Stimulated activated CD4-positive, alpha-beta T cell treated with anti-CD3 and anti-CD28 coated beads, Interleukin-2, amount 100 ng/mL, for 48 hours (primary cell): ENCODE measurements around the gene LOXHD1.

Experiments
- DNase-seq, 2 donors: peaks; one replicate each; pipeline ENCODE4 v3.0.0-alpha.2; 2020

Gene LOXHD1

DNA sequence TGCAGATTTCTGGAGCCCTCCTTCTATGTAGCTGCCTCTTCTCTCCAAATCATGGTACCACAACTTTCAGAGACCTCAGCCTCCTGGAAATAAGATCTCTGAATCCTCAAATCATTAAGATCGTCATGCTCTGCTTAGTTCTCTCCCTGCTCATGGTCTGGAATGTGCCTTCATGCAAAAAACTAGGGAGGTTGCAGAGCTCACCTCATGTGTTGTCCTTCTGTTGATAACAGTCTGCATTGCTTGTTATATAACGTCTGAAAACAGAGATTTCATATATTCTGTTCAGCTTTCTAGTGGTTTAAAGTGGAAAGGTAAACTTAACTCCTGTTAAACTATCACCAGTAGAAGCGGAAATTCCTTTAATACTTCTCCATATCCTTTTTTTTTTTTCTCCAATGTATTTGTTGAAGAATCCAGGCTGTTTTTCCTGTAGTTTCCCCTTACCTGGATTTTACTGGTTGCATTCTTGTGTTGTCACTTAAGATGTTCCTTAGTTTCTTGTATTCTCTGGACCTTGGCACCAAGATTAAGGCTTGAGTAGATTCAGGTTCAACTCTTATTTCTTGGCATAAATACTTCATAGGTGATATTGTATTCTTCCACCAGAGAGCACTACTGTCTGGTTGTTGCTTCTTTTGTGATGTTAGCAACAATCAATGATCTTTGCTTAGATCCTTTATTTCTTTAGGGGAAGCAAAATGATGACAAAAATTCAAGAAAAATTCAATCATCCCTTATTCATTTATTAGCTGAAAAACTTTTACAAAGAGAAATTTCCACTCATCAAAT lies 211.3 kb downstream of the LOXHD1 start:
- no peak for DNase-seq

- no peak for DNase-seq
These were observed 218.0 kb downstream of the LOXHD1 start for GRCh38 chr18:46439037-46439436.

- no peak for DNase-seq
These were observed 220.0 kb downstream of the LOXHD1 start for GRCh38 chr18:46437061-46437460.

- no peak for DNase-seq
These were observed 220.4 kb downstream of the LOXHD1 start for GRCh38 chr18:46436621-46437020.

- DNase-seq, result no peak
These were observed 222.0 kb downstream of the LOXHD1 start for GRCh38 chr18:46435031-46435430.

- no peak for DNase-seq
These were observed 222.4 kb downstream of the LOXHD1 start for GRCh38 chr18:46434629-46435028.

GRCh38 chr18:46433121-46433826 lies 223.7 kb downstream of the LOXHD1 start:
- DNase-seq, result no peak

DNA sequence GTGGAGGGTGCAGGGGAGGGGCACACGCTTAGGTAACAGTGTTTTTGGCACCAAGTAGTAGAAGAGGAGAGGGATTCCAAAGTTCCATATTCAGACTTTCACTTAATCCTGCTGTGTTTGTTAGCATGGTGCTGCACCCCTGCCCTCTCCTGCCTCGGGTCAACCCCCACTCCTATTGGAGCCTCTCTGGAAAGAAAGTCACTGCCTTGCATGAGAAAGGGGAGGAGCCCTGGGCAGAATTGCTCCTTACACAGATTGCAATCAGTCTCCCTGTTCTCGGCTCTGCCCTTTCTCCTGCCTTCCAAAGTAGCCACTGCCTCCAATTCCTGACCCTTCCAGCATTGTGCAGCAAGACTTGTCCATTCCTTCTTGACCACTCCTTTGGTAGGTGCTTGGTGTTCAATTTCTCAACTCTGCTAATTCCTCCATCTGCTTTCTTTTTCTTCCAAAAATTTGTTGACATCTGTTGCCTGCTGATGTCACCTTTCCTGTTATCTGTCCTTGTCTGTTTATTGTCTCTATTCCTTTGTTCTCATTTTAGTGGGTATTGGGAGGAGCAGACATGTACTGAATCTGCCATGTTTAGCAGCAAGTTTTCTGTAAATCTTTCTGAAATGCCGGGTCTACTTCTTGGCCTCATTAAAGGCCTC lies 225.4 kb downstream of the LOXHD1 start:
- DNase-seq, result no peak

GRCh38 chr18:46429649-46430224 lies 227.3 kb downstream of the LOXHD1 start:
- DNase-seq, result no peak

GRCh38 chr18:46429130-46429529 lies 227.9 kb downstream of the LOXHD1 start:
- no peak for DNase-seq

DNA sequence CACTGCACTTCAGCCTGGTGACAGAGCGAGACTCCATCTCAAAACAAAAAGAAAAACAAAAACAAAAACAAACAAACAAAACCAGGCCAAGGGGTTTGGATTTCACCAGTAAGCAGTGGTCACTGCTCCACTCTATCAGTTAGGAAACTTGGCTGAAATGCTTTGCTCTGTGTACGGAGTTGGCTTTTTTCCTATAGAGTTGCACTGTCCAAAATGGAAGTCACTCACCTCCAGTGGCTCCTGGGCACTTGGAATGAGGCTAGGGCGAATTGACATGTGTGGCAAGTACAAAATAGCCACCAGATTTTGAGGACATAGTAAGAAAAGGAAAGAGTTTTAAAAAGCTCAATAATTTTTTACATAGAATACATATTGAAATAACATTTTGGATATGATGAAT lies 228.7 kb downstream of the LOXHD1 start:
- no peak for DNase-seq

- DNase-seq, result no peak
These were observed 229.6 kb downstream of the LOXHD1 start for GRCh38 chr18:46427216-46427995.
